MCF 10A (cell line): Measurements from ENCODE around the gene PTCD2. TPM values are rescaled to one million over a fixed set of nuclear protein-coding genes. Genes with fewer than 3 reads are reported as not detected.
A peak's percentile ranks its signal among the peaks of the same experiment; 100 is the strongest.

Experiments used
- Bru-seq: library from RNA; stranded (reverse); fragments of 400-500 nt; gene quantifications from one replicate; lab custom pipeline; 2021; lab: Mats Ljungman, UMichigan
- BruChase-seq, 2 experiments: library from RNA; stranded (reverse); fragments of 400-500 nt; gene quantifications; one replicate each; lab custom pipeline; 2021; lab: Mats Ljungman, UMichigan
- BruUV-seq: library from RNA; stranded (reverse); fragments of 400-500 nt; replicated peaks from 2 replicates; lab custom pipeline; 2021; lab: Mats Ljungman, UMichigan
- CTCF ChIA-PET: fragments of 300-600 bp; sonication (Branson Sonifier 250); formaldehyde crosslinking; extraction: SDS; loops from one replicate; lab custom pipeline; 2021; ENCODE audit warnings: antibody characterized with exemption, inconsistent platforms; lab: Yijun Ruan, JAX
- POLR2A ChIA-PET: fragments of 300-600, 350-650 bp; sonication (Branson Sonifier 250); formaldehyde crosslinking; extraction: SDS; loops from one replicate; lab custom pipeline; 2020; ENCODE audit warnings: antibody characterized with exemption, inconsistent platforms; lab: Yijun Ruan, JAX
- DNase-seq: peaks from one replicate; pipeline ENCODE4 v3.0.0-alpha.2; 2018; ENCODE audit not compliant: unreplicated experiment
- H3K27ac Mint-ChIP-seq: one replicate; pipeline ENCODE4 v1.8.0; 2022; ENCODE audit warnings: mild to moderate bottlenecking, low read depth, mixed read lengths; ENCODE audit not compliant: unreplicated experiment
- H3K27me3 Mint-ChIP-seq: one replicate; pipeline ENCODE4 v1.8.0; 2022; ENCODE audit warnings: mixed read lengths; ENCODE audit not compliant: insufficient read depth, unreplicated experiment
- H3K36me3 Mint-ChIP-seq: one replicate; pipeline ENCODE4 v1.8.0; 2022; ENCODE audit warnings: mild to moderate bottlenecking, moderate library complexity, mixed read lengths; ENCODE audit not compliant: insufficient read depth, unreplicated experiment
- H3K4me1 Mint-ChIP-seq: one replicate; pipeline ENCODE4 v1.8.0; 2022; ENCODE audit warnings: mixed read lengths; ENCODE audit not compliant: insufficient read depth, unreplicated experiment
- H3K4me3 Mint-ChIP-seq: one replicate; pipeline ENCODE4 v1.8.0; 2022; ENCODE audit warnings: mild to moderate bottlenecking, moderate library complexity, mixed read lengths; ENCODE audit not compliant: unreplicated experiment
- H3K9me3 Mint-ChIP-seq: one replicate; pipeline ENCODE4 v1.8.0; 2022; ENCODE audit warnings: mixed read lengths; ENCODE audit not compliant: unreplicated experiment
- CTCF ChIP-seq: fragments of 200-600 bp; IDR thresholded peaks from one replicate; pipeline ENCODE4 v1.8.0; 2022; ENCODE audit warnings: antibody characterized with exemption, mild to moderate bottlenecking; ENCODE audit not compliant: unreplicated experiment
- intact Hi-C: fragments of 100-400 bp; cut with micrococcal nuclease; formaldehyde crosslinking; loops from 2 replicates; pipeline ENCODE4 v1.14.1; 2022
- long read RNA-seq: library from polyadenylated mRNA; stranded (forward); transcript quantifications from one replicate; pipeline ENCODE4 v2.0.0, GENCODE V29; 2022
- total RNA-seq: library from RNA; stranded (reverse); gene quantifications from 2 replicates; pipeline ENCODE4 v1.2.3, GENCODE V29; 2022

PTCD2 gene, protein sequence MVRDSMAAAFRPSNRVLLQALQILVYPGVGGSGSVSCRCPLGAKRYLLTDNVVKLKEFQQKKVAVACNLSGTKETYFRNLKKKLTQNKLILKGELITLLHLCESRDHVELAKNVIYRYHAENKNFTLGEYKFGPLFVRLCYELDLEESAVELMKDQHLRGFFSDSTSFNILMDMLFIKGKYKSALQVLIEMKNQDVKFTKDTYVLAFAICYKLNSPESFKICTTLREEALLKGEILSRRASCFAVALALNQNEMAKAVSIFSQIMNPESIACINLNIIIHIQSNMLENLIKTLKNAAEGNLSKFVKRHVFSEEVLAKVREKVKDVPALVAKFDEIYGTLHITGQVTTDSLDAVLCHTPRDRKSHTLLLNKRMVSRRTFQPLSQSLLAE
- total RNA-seq: 20.3 and 20.6 TPM in 2 replicates
- Bru-seq, nascent RNA: percentile 72 among the genes with signal in this experiment
- BruChase-seq, experiment 1, labeled RNA remaining after a 6-hour chase: percentile 72 among the genes with signal in this experiment
- BruChase-seq, experiment 2, labeled RNA remaining after a 2-hour chase: percentile 74 among the genes with signal in this experiment
- long read RNA-seq, full-length matches to known transcripts: 49 of 63 reads
- long read RNA-seq, partial matches to known transcripts: 3 of 63 reads
- long read RNA-seq, other reads (novel, unspliced or antisense): 11 of 63 reads

- H3K4me1 Mint-ChIP-seq: peaks cover 19% of the 10 kb centered on the region
- CTCF ChIA-PET: interaction anchor here (0.6 to 0.9 kb wide), 4 partner anchors 19 to 516 kb away, joined by 3 read pairs; no protein-coding TSS in a partner anchor
- intact Hi-C loops: no loop called here
- H3K36me3 Mint-ChIP-seq: peaks cover 41% of the 10 kb centered on the region
- POLR2A ChIA-PET: interaction anchor here (0.5 to 5.4 kb wide), 25 partner anchors 8 to 636 kb away, joined by 3 to 84 read pairs (median 4); partner anchors contain the start of genes FCHO2 and TNPO1
- peak within 1 kb of the TSS; percentile 96 for H3K4me3 Mint-ChIP-seq
- BruUV-seq: no TSS peak
- H3K27me3 Mint-ChIP-seq: no peaks in the 10 kb centered on the region
- TF ChIP-seq CTCF: no peak
- H3K9me3 Mint-ChIP-seq: no peaks in the 10 kb centered on the region
- peak; percentile 98 for DNase-seq
- H3K27ac Mint-ChIP-seq: peak within 1 kb of the TSS; percentile 87
Observed at GRCh38 chr5:72319976-72320752, at the start of gene PTCD2, which contains the start of gene MRPS27. PTCD2 (plus strand) TSS chr5:72320373; CDS start chr5:72320383, 10 bp downstream. MRPS27 (minus strand) TSS chr5:72320240; CDS start chr5:72320221, 19 bp downstream.

GRCh38 chr5:72271702-72272101 lies 48.5 kb upstream of the PTCD2 start:
- no TSS peak for BruUV-seq
- TF ChIP-seq CTCF: no peak
- peaks cover 31% of the 10 kb centered on the region for H3K4me1 Mint-ChIP-seq
- no peak for DNase-seq
- H3K27ac Mint-ChIP-seq: no peak overlapping the region
- H3K4me3 Mint-ChIP-seq: no peak overlapping the region
- ChIA-PET CTCF (interaction anchor here (0.9 kb wide), 1 partner anchor 35 kb away, joined by 3 read pairs; no protein-coding TSS in a partner anchor), POLR2A (no interaction called here)
- intact Hi-C loops: no loop called here
- H3K9me3 Mint-ChIP-seq: peaks cover 12% of the 10 kb centered on the region
- H3K36me3 Mint-ChIP-seq: peaks cover 18% of the 10 kb centered on the region
- H3K27me3 Mint-ChIP-seq: no peaks in the 10 kb centered on the region

DNA sequence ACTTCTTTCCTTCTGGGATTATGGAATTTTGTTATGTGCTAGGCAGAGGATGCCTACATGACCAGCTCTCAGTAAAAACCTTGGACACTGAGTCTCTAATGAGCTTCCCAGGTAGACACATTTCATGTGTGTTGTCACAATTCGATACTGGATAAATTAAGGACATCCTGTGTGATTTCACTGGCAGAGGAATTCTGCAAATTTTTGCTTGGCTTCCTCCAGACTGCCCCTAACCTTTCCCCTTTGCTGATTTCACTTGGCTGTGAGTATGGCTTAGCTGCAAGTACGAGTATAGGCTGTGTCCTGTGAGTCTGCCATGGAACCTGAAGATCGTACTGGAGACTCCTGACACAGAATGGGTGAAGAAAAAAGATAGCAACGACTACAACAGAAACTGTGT lies 47.8 kb upstream of the PTCD2 start:
- POLR2A ChIA-PET: no interaction called here
- intact Hi-C loops: no loop called here
- no peak overlapping the region for H3K27ac Mint-ChIP-seq
- CTCF ChIA-PET: interaction anchor here (0.9 kb wide), 1 partner anchor 35 kb away, joined by 3 read pairs; no protein-coding TSS in a partner anchor
- no peaks in the 10 kb centered on the region for H3K27me3 Mint-ChIP-seq
- no peak for TF ChIP-seq CTCF
- BruUV-seq: no TSS peak
- DNase-seq: no peak
- peaks cover 12% of the 10 kb centered on the region for H3K9me3 Mint-ChIP-seq
- no peak overlapping the region for H3K4me3 Mint-ChIP-seq
- peaks cover 31% of the 10 kb centered on the region for H3K4me1 Mint-ChIP-seq
- peaks cover 25% of the 10 kb centered on the region for H3K36me3 Mint-ChIP-seq
